ENCODE measurements around the gene RGS5.
A peak's percentile ranks its signal among the peaks of the same experiment; 100 is the strongest.
"Not testable (repeated sequence)": the region's sequence is repeated elsewhere in the genome, so short reads cannot be mapped to it uniquely, and the experiment has no call there.

The RGS5 gene

DNA sequence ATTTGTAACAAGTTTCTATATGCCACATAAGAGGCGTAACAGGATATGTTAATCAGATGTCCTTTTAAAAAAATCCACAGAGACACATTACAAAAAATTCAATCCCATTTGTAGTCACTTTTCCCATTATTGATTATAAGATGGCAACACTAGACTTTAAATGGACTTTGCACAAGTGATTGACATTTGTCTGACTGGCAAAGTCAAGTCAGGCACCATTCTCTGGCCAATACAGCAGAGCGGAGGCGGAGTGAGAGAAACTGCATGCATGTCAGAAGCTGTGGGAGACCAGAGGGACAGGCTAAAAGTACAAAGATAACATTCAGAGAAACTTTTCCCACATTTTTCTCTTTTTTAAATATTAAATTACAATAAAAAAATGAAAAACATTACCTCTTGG lies 28.1 kb upstream of the RGS5 start:
- no peaks in the 10 kb centered on the region for H3K4me1 ChIP-seq (ENCODE audit: control insufficient read depth, insufficient read depth, low read depth, low read length)
- no peak overlapping the region for H3K14ac ChIP-seq (ENCODE audit: low read length in 2 of 2)
- H2BK15ac ChIP-seq (ENCODE audit: low read depth, poor library complexity, severe bottlenecking): no peak overlapping the region
- no peak overlapping the region for H2AK5ac ChIP-seq (ENCODE audit: low read length, severe bottlenecking)
- no peak overlapping the region for H3K9ac ChIP-seq (ENCODE audit: low read length)
- H2AFZ ChIP-seq (ENCODE audit: low read depth, low read length): no peak overlapping the region
- no peak overlapping the region for H4K8ac ChIP-seq (ENCODE audit: low read length)
- H3K9me3 ChIP-seq (ENCODE audit: control insufficient read depth, low read length): no peaks in the 10 kb centered on the region
- H3K18ac ChIP-seq (ENCODE audit: low read depth in 1 of 2, low read length in 2 of 2): no peak overlapping the region
- H3K27ac ChIP-seq (ENCODE audit: low read length, poor library complexity, severe bottlenecking): no peak overlapping the region
- peak overlapping the region in 1 of 2 experiments; percentile 86 for H2BK12ac ChIP-seq (ENCODE audit: low read length in 2 of 2)
- H2BK5ac ChIP-seq (ENCODE audit: low read depth, low read length, poor library complexity, severe bottlenecking): no peak overlapping the region
- H3K27me3 ChIP-seq (ENCODE audit: control insufficient read depth in 1 of 2, insufficient read depth in 1 of 2, low read length in 2 of 2): no peaks in the 10 kb centered on the region
- no peak for DNase-seq
- H4K91ac ChIP-seq (ENCODE audit: low read length): no peak overlapping the region
- no peak overlapping the region for H3K4me3 ChIP-seq (ENCODE audit: insufficient read depth in 1 of 2, low read depth in 1 of 2, low read length in 2 of 2)
- H3K79me1 ChIP-seq (replicated peaks; ENCODE audit: low read length, poor library complexity, severe bottlenecking): no peaks in the 10 kb centered on the region
- no peak overlapping the region for H3K4me2 ChIP-seq (ENCODE audit: low read length, poor library complexity, severe bottlenecking)
- no peak overlapping the region for H2BK120ac ChIP-seq (ENCODE audit: low read depth, low read length)
- no CpG with 5 or more reads among the region's 3 CpGs for WGBS
- no peak overlapping the region for H3K4ac ChIP-seq (ENCODE audit: low read depth in 1 of 2, low read length in 2 of 2)
- H3K36me3 ChIP-seq (ENCODE audit: control insufficient read depth in 1 of 2, insufficient read depth in 2 of 2, low read depth in 1 of 2, low read length in 2 of 2): no peaks in the 10 kb centered on the region
- H3K23ac ChIP-seq (ENCODE audit: low read length in 2 of 2): no peak overlapping the region

DNA sequence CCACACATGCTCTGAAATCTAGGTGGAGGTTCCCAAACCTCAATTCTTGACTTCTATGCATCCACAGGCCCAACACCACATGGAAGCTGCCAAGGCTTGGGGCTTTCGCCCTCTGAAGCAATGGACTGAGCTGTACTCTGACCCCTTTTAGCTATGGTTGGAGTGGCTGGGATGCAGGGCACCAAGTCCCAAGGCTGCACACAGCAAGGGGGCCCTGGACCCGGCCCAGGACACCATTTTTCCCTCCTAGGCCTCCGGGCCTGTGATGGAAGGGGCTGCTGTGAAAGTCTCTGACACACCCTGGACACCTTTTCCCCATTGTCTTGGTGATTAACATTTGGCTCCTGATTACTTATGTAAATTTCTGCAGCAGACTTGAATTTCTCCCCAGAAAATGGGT lies 25.6 kb upstream of the RGS5 start:
- H3K4ac ChIP-seq (ENCODE audit: low read depth in 1 of 2, low read length in 2 of 2); H3K79me1 ChIP-seq (replicated peaks; ENCODE audit: low read length, poor library complexity, severe bottlenecking); H2BK120ac ChIP-seq (ENCODE audit: low read depth, low read length); H2AFZ ChIP-seq (ENCODE audit: low read depth, low read length); H3K14ac ChIP-seq (ENCODE audit: low read length in 2 of 2); H2BK15ac ChIP-seq (ENCODE audit: low read depth, poor library complexity, severe bottlenecking); H3K9ac ChIP-seq (ENCODE audit: low read length); H3K4me3 ChIP-seq (ENCODE audit: insufficient read depth in 1 of 2, low read depth in 1 of 2, low read length in 2 of 2); H3K18ac ChIP-seq (ENCODE audit: low read depth in 1 of 2, low read length in 2 of 2); H3K27ac ChIP-seq (ENCODE audit: low read length, poor library complexity, severe bottlenecking); H3K27me3 ChIP-seq (ENCODE audit: control insufficient read depth in 1 of 2, insufficient read depth in 1 of 2, low read length in 2 of 2); H3K4me1 ChIP-seq (ENCODE audit: control insufficient read depth, insufficient read depth, low read depth, low read length); H3K9me3 ChIP-seq (ENCODE audit: control insufficient read depth, low read length); DNase-seq; H3K23ac ChIP-seq (ENCODE audit: low read length in 2 of 2); H2AK5ac ChIP-seq (ENCODE audit: low read length, severe bottlenecking); H4K91ac ChIP-seq (ENCODE audit: low read length); H3K4me2 ChIP-seq (ENCODE audit: low read length, poor library complexity, severe bottlenecking); H2BK5ac ChIP-seq (ENCODE audit: low read depth, low read length, poor library complexity, severe bottlenecking); H3K36me3 ChIP-seq (ENCODE audit: control insufficient read depth in 1 of 2, insufficient read depth in 2 of 2, low read depth in 1 of 2, low read length in 2 of 2); H4K8ac ChIP-seq (ENCODE audit: low read length); H2BK12ac ChIP-seq (ENCODE audit: low read length in 2 of 2): not testable (repeated sequence)
- WGBS: 85% methylated on average over 3 of the region's 3 CpGs

DNA sequence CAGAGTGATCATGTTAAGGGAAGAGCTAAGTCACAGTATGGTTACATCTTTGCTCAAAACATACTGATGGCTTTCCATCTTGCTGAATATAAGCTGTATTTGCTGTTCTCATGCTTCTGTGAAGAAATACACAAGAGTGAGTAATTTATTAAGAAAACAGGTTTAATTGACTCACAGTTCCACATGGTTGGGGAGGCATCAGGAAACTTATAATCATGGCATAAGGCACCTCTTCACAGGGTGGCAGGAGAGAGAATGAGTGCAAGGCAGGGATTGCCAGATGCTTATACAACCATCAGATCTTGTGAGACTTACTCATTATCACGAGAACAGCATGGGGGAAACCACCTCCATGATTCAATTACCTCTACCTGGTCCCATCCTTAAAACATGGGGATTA lies 24.4 kb upstream of the RGS5 start:
- no peak for DNase-seq
- H4K8ac ChIP-seq (ENCODE audit: low read length): no peak overlapping the region
- no peak overlapping the region for H2BK5ac ChIP-seq (ENCODE audit: low read depth, low read length, poor library complexity, severe bottlenecking)
- no peak overlapping the region for H2BK120ac ChIP-seq (ENCODE audit: low read depth, low read length)
- no peak overlapping the region for H2AK5ac ChIP-seq (ENCODE audit: low read length, severe bottlenecking)
- no peaks in the 10 kb centered on the region for H3K4me1 ChIP-seq (ENCODE audit: control insufficient read depth, insufficient read depth, low read depth, low read length)
- no peak overlapping the region for H3K4me3 ChIP-seq (ENCODE audit: insufficient read depth in 1 of 2, low read depth in 1 of 2, low read length in 2 of 2)
- no peaks in the 10 kb centered on the region for H3K27me3 ChIP-seq (ENCODE audit: control insufficient read depth in 1 of 2, insufficient read depth in 1 of 2, low read length in 2 of 2)
- no peak overlapping the region for H2AFZ ChIP-seq (ENCODE audit: low read depth, low read length)
- no peak overlapping the region for H3K4ac ChIP-seq (ENCODE audit: low read depth in 1 of 2, low read length in 2 of 2)
- H3K18ac ChIP-seq (ENCODE audit: low read depth in 1 of 2, low read length in 2 of 2): no peak overlapping the region
- H2BK12ac ChIP-seq (ENCODE audit: low read length in 2 of 2): no peak overlapping the region
- H3K23ac ChIP-seq (ENCODE audit: low read length in 2 of 2): no peak overlapping the region
- H4K91ac ChIP-seq (ENCODE audit: low read length): no peak overlapping the region
- H3K9me3 ChIP-seq (ENCODE audit: control insufficient read depth, low read length): no peaks in the 10 kb centered on the region
- no peak overlapping the region for H3K14ac ChIP-seq (ENCODE audit: low read length in 2 of 2)
- no peaks in the 10 kb centered on the region for H3K79me1 ChIP-seq (replicated peaks; ENCODE audit: low read length, poor library complexity, severe bottlenecking)
- H3K36me3 ChIP-seq (ENCODE audit: control insufficient read depth in 1 of 2, insufficient read depth in 2 of 2, low read depth in 1 of 2, low read length in 2 of 2): no peaks in the 10 kb centered on the region
- H3K9ac ChIP-seq (ENCODE audit: low read length): no peak overlapping the region
- 50% methylated on average over 1 of the region's 1 CpG for WGBS
- H3K4me2 ChIP-seq (ENCODE audit: low read length, poor library complexity, severe bottlenecking): no peak overlapping the region
- no peak overlapping the region for H3K27ac ChIP-seq (ENCODE audit: low read length, poor library complexity, severe bottlenecking)
- H2BK15ac ChIP-seq (ENCODE audit: low read depth, poor library complexity, severe bottlenecking): no peak overlapping the region

DNA sequence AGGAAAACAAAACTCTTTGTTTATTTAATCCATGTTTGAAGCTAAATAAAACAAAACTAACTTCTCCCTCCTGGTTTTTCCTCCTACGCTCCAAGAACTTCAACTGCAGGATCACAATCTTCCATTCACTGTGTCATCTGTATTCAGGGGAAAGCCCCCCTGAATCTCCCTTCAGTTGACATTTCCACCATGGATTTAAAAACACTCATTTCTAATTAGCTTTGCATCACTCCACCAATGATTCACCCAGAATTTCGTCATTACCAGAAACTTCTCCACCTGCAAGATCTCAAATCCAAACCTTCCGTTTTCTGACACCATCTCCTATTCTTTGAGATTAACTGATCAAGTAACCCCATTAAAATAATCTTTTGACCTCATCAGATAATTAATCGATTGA lies 10.9 kb upstream of the RGS5 start:
- WGBS: 92% methylated on average over 4 of the region's 4 CpGs
- Histone ChIP-seq H3K9ac (ENCODE audit: low read length) (no peak overlapping the region), H2BK120ac (ENCODE audit: low read depth, low read length) (no peak overlapping the region)

More for the DNA sequence above, 10.9 kb upstream of the RGS5 start:
- Histone ChIP-seq H2BK5ac (ENCODE audit: low read depth, low read length, poor library complexity, severe bottlenecking) (no peak overlapping the region), H3K23ac (ENCODE audit: low read length in 2 of 2) (no peak overlapping the region), H3K4ac (ENCODE audit: low read depth in 1 of 2, low read length in 2 of 2) (no peak overlapping the region), H3K27ac (ENCODE audit: low read length, poor library complexity, severe bottlenecking) (no peak overlapping the region), H2BK12ac (ENCODE audit: low read length in 2 of 2) (no peak overlapping the region), H3K4me3 (ENCODE audit: insufficient read depth in 1 of 2, low read depth in 1 of 2, low read length in 2 of 2) (no peak overlapping the region), H3K9me3 (ENCODE audit: control insufficient read depth, low read length) (no peaks in the 10 kb centered on the region), H3K27me3 (ENCODE audit: control insufficient read depth in 1 of 2, insufficient read depth in 1 of 2, low read length in 2 of 2) (no peaks in the 10 kb centered on the region), H3K14ac (ENCODE audit: low read length in 2 of 2) (no peak overlapping the region), H2AK5ac (ENCODE audit: low read length, severe bottlenecking) (no peak overlapping the region), H3K4me2 (ENCODE audit: low read length, poor library complexity, severe bottlenecking) (no peak overlapping the region), H4K91ac (ENCODE audit: low read length) (no peak overlapping the region), H3K4me1 (ENCODE audit: control insufficient read depth, insufficient read depth, low read depth, low read length) (no peaks in the 10 kb centered on the region), H3K36me3 (ENCODE audit: control insufficient read depth in 1 of 2, insufficient read depth in 2 of 2, low read depth in 1 of 2, low read length in 2 of 2) (no peaks in the 10 kb centered on the region), H3K18ac (ENCODE audit: low read depth in 1 of 2, low read length in 2 of 2) (no peak overlapping the region), H2BK15ac (ENCODE audit: low read depth, poor library complexity, severe bottlenecking) (no peak overlapping the region), H3K79me1 (replicated peaks; ENCODE audit: low read length, poor library complexity, severe bottlenecking) (no peaks in the 10 kb centered on the region), H2AFZ (ENCODE audit: low read depth, low read length) (no peak overlapping the region), H4K8ac (ENCODE audit: low read length) (no peak overlapping the region)
- DNase-seq: peak; percentile 46

Data from mesenchymal stem cell (in vitro differentiated cells and primary cell).